Neural cell (in vitro differentiated cells): ENCODE results near the gene FEM1B.

Experiments
- EP300 ChIP-seq: fragments of 450-650 bp; conservative IDR thresholded peaks from 2 replicates; pipeline ENCODE4 v1.6.1; 2014; ENCODE audit warnings: antibody characterized with exemption, mild to moderate bottlenecking, moderate library complexity; ENCODE audit not compliant: poor library complexity, severe bottlenecking
- EZH2 ChIP-seq: fragments of 200-600, 300-800 bp; shearing (Covaris generic), sonication (generic); IDR thresholded peaks from 2 replicates; pipeline ENCODE4 v1.6.1; 2014; ENCODE audit warnings: antibody characterized with exemption, low read length, borderline replicate concordance, mild to moderate bottlenecking; ENCODE audit not compliant: insufficient read depth, poor library complexity, severe bottlenecking
- MXI1 ChIP-seq: fragments of 450-650 bp; conservative IDR thresholded peaks from 2 replicates; pipeline ENCODE4 v1.6.1; 2014; ENCODE audit warnings: antibody characterized with exemption, mild to moderate bottlenecking; ENCODE audit not compliant: poor library complexity, severe bottlenecking
- POLR2AphosphoS5 ChIP-seq: IDR thresholded peaks from 2 replicates; pipeline ENCODE4 v1.6.1; 2012
- RAD21 ChIP-seq: fragments of 450-650 bp; conservative IDR thresholded peaks from 2 replicates; pipeline ENCODE4 v1.6.1; 2014; ENCODE audit warnings: antibody characterized with exemption, mild to moderate bottlenecking, moderate library complexity
- SMC3 ChIP-seq: fragments of 450-650 bp; conservative IDR thresholded peaks from 2 replicates; pipeline ENCODE4 v1.6.1; 2014; ENCODE audit warnings: antibody characterized with exemption, mild to moderate bottlenecking, moderate library complexity; ENCODE audit not compliant: poor library complexity
- TAF1 ChIP-seq: IDR thresholded peaks from 2 replicates; pipeline ENCODE4 v1.6.1; 2012; ENCODE audit warnings: low read depth
- TF ChIP-seq, protein P1 (sequence below): fragments of 450-650 bp; IDR thresholded peaks from 2 replicates; pipeline ENCODE4 v1.5.1; 2014; ENCODE audit warnings: antibody characterized with exemption, mild to moderate bottlenecking, moderate library complexity; ENCODE audit not compliant: poor library complexity, severe bottlenecking
- TF ChIP-seq, protein P2 (sequence below): IDR thresholded peaks from 2 replicates; pipeline ENCODE4 v1.6.1; 2012; ENCODE audit warnings: borderline replicate concordance

DNA sequence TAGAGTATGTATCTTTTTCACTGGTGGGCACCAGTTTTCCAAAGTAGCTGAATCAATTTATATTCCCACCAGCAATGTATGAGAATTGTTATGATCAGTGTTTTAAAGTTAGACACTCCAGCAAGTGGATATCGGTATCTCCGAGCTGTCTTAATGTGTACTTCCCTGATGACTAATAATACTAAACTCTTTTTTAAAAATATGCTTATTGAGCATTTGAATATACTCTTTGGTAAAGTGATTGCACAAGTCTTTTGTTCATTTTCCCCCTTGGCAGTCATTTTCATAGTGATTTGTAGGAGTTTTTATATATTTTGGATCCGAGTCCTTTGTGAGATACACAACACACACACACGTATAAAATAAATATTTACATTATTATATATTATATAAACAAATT is 12.5 kb upstream of the FEM1B start:
- TF ChIP-seq, protein P1, sequence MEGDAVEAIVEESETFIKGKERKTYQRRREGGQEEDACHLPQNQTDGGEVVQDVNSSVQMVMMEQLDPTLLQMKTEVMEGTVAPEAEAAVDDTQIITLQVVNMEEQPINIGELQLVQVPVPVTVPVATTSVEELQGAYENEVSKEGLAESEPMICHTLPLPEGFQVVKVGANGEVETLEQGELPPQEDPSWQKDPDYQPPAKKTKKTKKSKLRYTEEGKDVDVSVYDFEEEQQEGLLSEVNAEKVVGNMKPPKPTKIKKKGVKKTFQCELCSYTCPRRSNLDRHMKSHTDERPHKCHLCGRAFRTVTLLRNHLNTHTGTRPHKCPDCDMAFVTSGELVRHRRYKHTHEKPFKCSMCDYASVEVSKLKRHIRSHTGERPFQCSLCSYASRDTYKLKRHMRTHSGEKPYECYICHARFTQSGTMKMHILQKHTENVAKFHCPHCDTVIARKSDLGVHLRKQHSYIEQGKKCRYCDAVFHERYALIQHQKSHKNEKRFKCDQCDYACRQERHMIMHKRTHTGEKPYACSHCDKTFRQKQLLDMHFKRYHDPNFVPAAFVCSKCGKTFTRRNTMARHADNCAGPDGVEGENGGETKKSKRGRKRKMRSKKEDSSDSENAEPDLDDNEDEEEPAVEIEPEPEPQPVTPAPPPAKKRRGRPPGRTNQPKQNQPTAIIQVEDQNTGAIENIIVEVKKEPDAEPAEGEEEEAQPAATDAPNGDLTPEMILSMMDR: no peak
- no peak for TF ChIP-seq EZH2
- TF ChIP-seq, protein P2, sequence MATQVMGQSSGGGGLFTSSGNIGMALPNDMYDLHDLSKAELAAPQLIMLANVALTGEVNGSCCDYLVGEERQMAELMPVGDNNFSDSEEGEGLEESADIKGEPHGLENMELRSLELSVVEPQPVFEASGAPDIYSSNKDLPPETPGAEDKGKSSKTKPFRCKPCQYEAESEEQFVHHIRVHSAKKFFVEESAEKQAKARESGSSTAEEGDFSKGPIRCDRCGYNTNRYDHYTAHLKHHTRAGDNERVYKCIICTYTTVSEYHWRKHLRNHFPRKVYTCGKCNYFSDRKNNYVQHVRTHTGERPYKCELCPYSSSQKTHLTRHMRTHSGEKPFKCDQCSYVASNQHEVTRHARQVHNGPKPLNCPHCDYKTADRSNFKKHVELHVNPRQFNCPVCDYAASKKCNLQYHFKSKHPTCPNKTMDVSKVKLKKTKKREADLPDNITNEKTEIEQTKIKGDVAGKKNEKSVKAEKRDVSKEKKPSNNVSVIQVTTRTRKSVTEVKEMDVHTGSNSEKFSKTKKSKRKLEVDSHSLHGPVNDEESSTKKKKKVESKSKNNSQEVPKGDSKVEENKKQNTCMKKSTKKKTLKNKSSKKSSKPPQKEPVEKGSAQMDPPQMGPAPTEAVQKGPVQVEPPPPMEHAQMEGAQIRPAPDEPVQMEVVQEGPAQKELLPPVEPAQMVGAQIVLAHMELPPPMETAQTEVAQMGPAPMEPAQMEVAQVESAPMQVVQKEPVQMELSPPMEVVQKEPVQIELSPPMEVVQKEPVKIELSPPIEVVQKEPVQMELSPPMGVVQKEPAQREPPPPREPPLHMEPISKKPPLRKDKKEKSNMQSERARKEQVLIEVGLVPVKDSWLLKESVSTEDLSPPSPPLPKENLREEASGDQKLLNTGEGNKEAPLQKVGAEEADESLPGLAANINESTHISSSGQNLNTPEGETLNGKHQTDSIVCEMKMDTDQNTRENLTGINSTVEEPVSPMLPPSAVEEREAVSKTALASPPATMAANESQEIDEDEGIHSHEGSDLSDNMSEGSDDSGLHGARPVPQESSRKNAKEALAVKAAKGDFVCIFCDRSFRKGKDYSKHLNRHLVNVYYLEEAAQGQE: no peak
- TF ChIP-seq MXI1: no peak
- no peak for TF ChIP-seq TAF1
- no peak for TF ChIP-seq POLR2AphosphoS5
- no peak for TF ChIP-seq EP300
- TF ChIP-seq RAD21: no peak
- no peak for TF ChIP-seq SMC3
